Measurements from ENCODE around the gene NFKB1. TPM values are rescaled to one million over a fixed set of nuclear protein-coding genes. Genes with fewer than 3 reads are reported as not detected.
"Not testable (repeated sequence)": the region's sequence is repeated elsewhere in the genome, so short reads cannot be mapped to it uniquely, and the experiment has no call there.

NFKB1 gene
- total RNA-seq, 2 experiments from 2014 or later, result 84.7 to 88.1 TPM

DNA sequence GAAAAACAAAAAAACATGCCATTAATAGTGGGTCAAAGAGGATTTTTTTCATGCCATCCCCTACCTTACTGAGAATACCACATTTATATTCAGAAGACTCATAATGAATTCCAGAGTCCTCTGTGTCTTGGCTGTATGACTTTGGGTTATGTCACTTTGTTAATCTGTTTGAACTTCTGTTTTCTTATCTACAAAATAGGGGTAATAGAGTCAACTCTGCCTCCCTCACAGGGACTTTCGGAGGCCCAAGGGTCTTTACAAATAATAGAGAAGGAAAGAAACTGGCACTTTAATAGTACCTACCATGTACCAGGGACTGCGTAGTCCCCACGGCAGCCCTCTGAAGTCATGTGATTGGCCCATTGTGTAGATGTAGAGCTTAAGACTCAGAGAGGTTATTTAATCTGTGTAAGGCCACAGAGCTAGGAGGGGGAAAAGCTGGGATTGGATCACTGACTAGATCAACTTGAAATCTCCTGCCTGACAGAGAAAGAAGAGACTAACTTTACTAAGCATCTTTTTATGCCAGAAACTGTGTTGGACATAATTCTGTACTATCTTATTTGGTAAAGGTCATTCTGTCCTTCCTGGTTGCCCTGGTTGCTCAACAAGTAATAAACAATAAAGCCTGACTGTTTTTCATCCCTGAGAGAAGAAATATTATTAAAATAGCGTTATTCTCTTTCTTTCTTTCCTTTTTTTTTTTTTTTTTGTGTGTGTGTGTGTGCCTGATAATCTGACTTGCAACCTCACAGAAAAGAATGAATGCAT is 59.6 kb downstream of the NFKB1 start:
- POLR2A ChIA-PET, result interaction anchor here (1.0 to 1.3 kb wide), 3 partner anchors 17 to 51 kb away, joined by 3 to 4 read pairs (median 4); no protein-coding TSS in a partner anchor
- peaks cover 56% of the 10 kb centered on the region for H3K4me1 Mint-ChIP-seq

DNA sequence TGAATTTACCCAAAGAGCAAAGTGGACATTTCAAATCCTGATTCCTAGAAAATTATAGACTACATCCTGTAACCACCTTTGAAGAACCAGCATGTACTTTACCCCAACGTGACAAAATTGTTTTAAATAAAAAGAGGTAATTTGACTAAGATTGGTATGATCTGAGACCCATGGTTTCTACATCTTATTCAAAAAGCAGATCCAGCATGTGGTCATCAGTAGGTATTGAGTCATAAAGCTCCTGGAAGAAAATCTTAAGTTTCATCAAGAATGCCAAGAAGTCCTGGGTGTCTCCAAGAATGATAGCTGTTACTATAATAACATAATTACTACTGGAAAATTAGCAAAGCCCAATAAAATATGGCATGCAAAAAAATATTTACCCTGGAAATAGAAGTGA is 61.8 kb downstream of the NFKB1 start:
- Mint-ChIP-seq H3K27me3 (no peaks in the 10 kb centered on the region), H3K9me3 (no peaks in the 10 kb centered on the region), H3K36me3 (ENCODE audit: low read depth) (peaks cover 60% of the 10 kb centered on the region), H3K4me3 (no peak overlapping the region), H3K4me1 (peaks cover 62% of the 10 kb centered on the region), H3K27ac (no peak overlapping the region)
- ChIA-PET CTCF (interaction anchor here (1.1 to 1.4 kb wide), 2 partner anchors 16 to 132 kb away, joined by 4 read pairs; no protein-coding TSS in a partner anchor), POLR2A (interaction anchor here (1.1 to 1.2 kb wide), 2 partner anchors 12 to 28 kb away, joined by 3 read pairs; no protein-coding TSS in a partner anchor)
- DNase-seq, result no peak

More for the DNA sequence above, 59.6 kb downstream of the NFKB1 start:
- no peaks in the 10 kb centered on the region for H3K9me3 Mint-ChIP-seq
- no peak for DNase-seq
- CTCF ChIA-PET, result interaction anchor here (0.7 kb wide), 1 partner anchor 126 kb away, joined by 3 read pairs; no protein-coding TSS in a partner anchor
- H3K36me3 Mint-ChIP-seq (ENCODE audit: low read depth), result peaks cover 50% of the 10 kb centered on the region
- H3K4me3 Mint-ChIP-seq, result peak overlapping the region; percentile 50
- H3K27me3 Mint-ChIP-seq, result no peaks in the 10 kb centered on the region
- no peak overlapping the region for H3K27ac Mint-ChIP-seq

DNA sequence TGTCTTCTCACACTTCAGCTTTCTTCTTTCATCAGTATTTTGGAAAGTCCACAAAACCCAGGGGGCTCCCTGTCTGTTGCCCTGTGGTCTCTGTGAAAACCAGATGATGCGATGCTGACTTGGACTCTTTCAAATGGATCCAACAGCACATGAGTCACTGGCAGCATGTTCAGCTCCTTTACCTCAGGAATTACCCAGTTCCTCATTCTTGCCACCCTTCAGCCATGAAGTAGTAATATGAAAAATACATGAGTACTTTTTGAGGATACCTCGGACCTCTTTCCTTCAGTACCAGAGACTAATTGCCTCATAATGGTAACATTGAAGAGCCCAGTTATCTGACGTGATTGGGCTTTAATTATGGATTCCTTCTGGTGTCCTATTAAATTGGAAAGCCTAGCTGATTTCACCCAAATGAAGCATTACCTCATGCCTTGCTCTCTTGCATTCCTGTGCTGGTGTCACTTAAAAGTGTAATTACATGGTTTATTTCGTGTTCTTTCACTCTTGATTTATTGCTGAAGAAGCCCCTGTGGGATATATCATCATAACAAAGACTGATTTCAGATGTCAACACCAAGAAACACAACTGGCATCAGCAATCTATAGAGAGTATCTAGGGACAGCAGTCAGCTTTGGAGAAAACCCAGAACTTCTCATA is 63.4 kb downstream of the NFKB1 start:
- H3K27me3 Mint-ChIP-seq, result no peaks in the 10 kb centered on the region
- DNase-seq, result no peak
- H3K4me1 Mint-ChIP-seq, result peaks cover 49% of the 10 kb centered on the region
- CTCF ChIA-PET, result interaction anchor here (1.4 kb wide), 1 partner anchor 14 kb away, joined by 4 read pairs; no protein-coding TSS in a partner anchor
- H3K27ac Mint-ChIP-seq, result no peak overlapping the region
- peaks cover 64% of the 10 kb centered on the region for H3K36me3 Mint-ChIP-seq (ENCODE audit: low read depth)
- POLR2A ChIA-PET, result no interaction called here
- H3K9me3 Mint-ChIP-seq, result no peaks in the 10 kb centered on the region
- H3K4me3 Mint-ChIP-seq, result no peak overlapping the region

DNA sequence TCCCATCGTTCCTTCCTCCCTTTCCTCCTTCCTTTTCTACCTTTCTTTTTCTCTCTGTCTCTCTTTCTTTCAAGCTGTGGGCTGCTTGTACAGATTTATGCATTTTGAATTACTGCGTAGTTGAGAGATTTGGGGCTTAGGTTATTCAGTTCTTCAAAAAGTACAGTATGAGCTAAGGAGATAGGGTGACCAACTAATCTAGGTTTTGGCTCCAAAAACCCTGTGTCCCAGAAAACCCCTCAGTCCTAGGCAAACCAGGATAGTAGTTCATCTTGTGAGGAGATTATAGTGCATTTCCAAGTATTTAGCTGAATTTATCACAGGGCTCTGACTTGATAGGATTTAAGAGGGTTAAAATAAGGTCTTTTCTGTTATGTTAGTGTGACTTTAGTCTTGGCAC is 64.5 kb downstream of the NFKB1 start:
- Mint-ChIP-seq H3K4me3 (no peak overlapping the region), H3K36me3 (ENCODE audit: low read depth) (peaks cover 69% of the 10 kb centered on the region), H3K4me1 (peaks cover 39% of the 10 kb centered on the region), H3K27me3 (no peaks in the 10 kb centered on the region), H3K27ac (no peak overlapping the region), H3K9me3 (no peaks in the 10 kb centered on the region)
- DNase-seq, result no peak
- CTCF ChIA-PET, result no interaction called here
- POLR2A ChIA-PET, result no interaction called here

DNA sequence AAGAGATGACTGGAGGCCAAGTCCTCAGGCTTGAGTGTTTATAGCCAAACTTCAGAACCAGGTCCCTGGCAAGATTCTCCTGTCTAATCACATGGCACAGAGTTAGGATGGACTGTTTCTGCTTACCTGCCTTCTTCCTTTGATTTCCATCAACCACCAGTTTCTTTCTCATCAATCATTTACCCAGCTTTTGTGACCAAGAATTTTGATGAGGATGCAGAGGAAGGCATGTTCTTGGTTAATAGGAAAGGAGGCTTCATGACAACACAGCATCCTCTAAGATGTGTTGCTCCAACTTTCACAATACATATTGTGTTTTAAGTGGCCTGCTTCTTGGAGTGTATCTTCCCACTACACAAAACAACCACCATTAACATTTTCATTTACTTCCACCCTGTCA is 65.3 kb downstream of the NFKB1 start:
- DNase-seq, result no peak
- ChIA-PET POLR2A (no interaction called here), CTCF (no interaction called here)
- no peak overlapping the region for H3K4me3 Mint-ChIP-seq
- peaks cover 68% of the 10 kb centered on the region for H3K36me3 Mint-ChIP-seq (ENCODE audit: low read depth)
- no peak overlapping the region for H3K27ac Mint-ChIP-seq
- no peaks in the 10 kb centered on the region for H3K9me3 Mint-ChIP-seq
- peaks cover 31% of the 10 kb centered on the region for H3K4me1 Mint-ChIP-seq
- no peaks in the 10 kb centered on the region for H3K27me3 Mint-ChIP-seq

DNA sequence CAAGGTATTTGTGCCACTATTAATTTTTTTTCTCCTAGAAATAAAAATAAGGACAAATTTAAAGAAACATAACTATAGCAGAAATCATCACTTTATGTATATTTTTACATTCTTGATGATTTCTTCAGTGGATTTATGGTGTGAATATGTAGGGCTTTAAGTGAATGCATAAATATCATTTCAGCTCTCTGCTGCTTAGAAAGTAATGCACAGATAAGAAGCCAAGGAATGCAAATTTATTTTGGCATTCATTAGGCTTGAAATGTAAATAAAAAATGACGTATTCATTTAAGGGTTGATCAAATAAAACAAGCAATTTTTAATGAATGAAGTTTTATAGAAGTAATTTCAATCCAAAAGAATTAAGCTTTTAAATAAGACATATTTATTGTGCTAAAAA is 66.3 kb downstream of the NFKB1 start:
- DNase-seq, result no peak
- Mint-ChIP-seq H3K4me1 (peaks cover 21% of the 10 kb centered on the region), H3K27me3 (no peaks in the 10 kb centered on the region), H3K4me3 (no peak overlapping the region), H3K36me3 (ENCODE audit: low read depth) (peaks cover 60% of the 10 kb centered on the region), H3K9me3 (no peaks in the 10 kb centered on the region), H3K27ac (no peak overlapping the region)
- POLR2A ChIA-PET, result no interaction called here
- CTCF ChIA-PET, result interaction anchor here (1.1 kb wide), 1 partner anchor 39 kb away, joined by 3 read pairs; no protein-coding TSS in a partner anchor

DNA sequence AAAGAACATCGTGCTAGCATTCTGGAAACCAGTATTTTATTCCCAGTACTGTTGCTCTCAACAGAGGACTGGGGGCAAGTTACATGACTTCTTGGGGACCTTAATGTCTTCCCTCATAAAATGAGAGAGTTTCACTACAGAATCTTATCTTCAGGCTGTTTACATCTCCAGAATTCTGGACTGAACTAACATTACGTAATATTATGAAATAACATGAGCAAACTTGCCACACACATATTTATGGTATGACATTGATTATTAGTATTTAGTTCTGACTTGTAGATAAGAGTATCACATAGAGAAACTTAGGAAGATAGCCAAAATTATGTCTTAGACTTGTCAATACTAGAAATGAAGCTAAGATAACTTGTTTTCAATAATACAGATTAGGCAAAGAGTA is 68.0 kb downstream of the NFKB1 start:
- POLR2A ChIA-PET, result no interaction called here
- Mint-ChIP-seq H3K27me3 (no peaks in the 10 kb centered on the region), H3K36me3 (ENCODE audit: low read depth) (peaks cover 50% of the 10 kb centered on the region), H3K27ac (no peak overlapping the region), H3K4me3 (no peak overlapping the region), H3K9me3 (no peaks in the 10 kb centered on the region), H3K4me1 (peaks cover 24% of the 10 kb centered on the region)
- CTCF ChIA-PET, result interaction anchor here (1.2 kb wide), 1 partner anchor 9 kb away, joined by 3 read pairs; no protein-coding TSS in a partner anchor
- no peak for DNase-seq

DNA sequence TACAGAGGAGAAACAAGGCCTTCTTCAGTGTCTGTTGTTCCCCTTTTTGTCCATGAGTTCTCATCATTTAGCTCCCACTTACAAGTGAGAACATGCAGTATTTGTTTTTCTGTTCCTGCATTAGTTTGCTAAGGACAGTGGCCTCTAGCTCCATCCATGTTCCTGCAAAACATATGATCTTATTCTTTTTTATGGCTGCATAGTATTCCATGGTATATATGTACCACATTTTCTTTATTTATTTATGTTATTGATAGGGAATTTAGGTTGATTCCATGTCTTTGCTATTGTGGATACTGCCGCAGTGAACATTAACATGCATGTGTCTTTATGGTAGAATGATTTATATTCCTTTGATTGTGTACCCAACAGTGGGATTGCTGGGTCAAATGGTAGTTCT is 69.1 kb downstream of the NFKB1 start:
- H3K4me3 Mint-ChIP-seq, CTCF ChIA-PET, H3K27me3 Mint-ChIP-seq, POLR2A ChIA-PET, H3K9me3 Mint-ChIP-seq, H3K27ac Mint-ChIP-seq, DNase-seq: not testable (repeated sequence)
- H3K36me3 Mint-ChIP-seq (ENCODE audit: low read depth), result peaks cover 44% of the 10 kb centered on the region
- H3K4me1 Mint-ChIP-seq, result peaks cover 31% of the 10 kb centered on the region

DNA sequence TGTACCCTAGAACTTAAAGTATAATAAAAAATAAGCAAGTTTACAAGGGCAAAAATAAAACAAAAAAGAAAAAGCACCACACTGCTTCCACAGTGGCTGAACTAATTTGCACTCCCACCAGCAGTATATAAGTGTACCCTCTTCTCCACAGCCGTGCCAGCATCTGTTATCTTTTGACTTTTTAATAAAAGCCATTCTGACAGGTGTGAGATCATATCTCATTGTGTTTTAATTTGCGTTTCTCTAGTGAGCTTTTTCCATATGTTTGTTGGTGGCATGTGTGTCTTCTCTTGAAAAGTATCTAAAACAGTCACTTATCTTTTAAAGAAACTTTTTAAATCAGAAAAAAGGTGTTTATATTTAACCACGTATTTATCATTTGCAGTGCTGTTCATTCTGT is 71.3 kb downstream of the NFKB1 start:
- Mint-ChIP-seq H3K4me3 (no peak overlapping the region), H3K4me1 (peaks cover 38% of the 10 kb centered on the region), H3K36me3 (ENCODE audit: low read depth) (peaks cover 44% of the 10 kb centered on the region), H3K27me3 (no peaks in the 10 kb centered on the region), H3K27ac (no peak overlapping the region), H3K9me3 (no peaks in the 10 kb centered on the region)
- ChIA-PET CTCF (no interaction called here), POLR2A (no interaction called here)
- DNase-seq, result no peak

DNA sequence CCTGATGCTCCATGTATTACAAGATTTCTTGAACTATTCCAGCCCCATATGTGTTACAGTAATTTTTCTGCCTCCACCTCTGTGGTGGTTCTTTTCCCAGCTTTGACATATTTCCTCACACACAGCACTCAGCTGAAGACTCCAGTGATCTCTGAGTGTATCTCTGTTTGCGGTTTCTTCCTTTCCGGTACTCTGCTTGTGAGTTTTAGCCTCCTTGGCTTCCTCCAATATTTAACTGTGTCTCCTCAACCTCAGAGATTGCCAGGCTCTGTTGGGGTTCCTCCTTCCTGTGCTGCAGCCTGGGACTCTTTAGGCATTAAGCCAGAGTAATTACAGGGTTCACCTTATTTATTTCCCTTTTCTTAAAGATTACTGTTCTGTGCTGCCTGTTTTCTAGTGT is 73.2 kb downstream of the NFKB1 start:
- no peaks in the 10 kb centered on the region for H3K9me3 Mint-ChIP-seq
- DNase-seq, result no peak
- H3K36me3 Mint-ChIP-seq (ENCODE audit: low read depth), result peaks cover 47% of the 10 kb centered on the region
- CTCF ChIA-PET, result interaction anchor here (1.3 kb wide), 1 partner anchor 11 kb away, joined by 5 read pairs; no protein-coding TSS in a partner anchor
- H3K27me3 Mint-ChIP-seq, result no peaks in the 10 kb centered on the region
- no peak overlapping the region for H3K4me3 Mint-ChIP-seq
- peaks cover 53% of the 10 kb centered on the region for H3K4me1 Mint-ChIP-seq
- POLR2A ChIA-PET, result no interaction called here
- no peak overlapping the region for H3K27ac Mint-ChIP-seq

DNA sequence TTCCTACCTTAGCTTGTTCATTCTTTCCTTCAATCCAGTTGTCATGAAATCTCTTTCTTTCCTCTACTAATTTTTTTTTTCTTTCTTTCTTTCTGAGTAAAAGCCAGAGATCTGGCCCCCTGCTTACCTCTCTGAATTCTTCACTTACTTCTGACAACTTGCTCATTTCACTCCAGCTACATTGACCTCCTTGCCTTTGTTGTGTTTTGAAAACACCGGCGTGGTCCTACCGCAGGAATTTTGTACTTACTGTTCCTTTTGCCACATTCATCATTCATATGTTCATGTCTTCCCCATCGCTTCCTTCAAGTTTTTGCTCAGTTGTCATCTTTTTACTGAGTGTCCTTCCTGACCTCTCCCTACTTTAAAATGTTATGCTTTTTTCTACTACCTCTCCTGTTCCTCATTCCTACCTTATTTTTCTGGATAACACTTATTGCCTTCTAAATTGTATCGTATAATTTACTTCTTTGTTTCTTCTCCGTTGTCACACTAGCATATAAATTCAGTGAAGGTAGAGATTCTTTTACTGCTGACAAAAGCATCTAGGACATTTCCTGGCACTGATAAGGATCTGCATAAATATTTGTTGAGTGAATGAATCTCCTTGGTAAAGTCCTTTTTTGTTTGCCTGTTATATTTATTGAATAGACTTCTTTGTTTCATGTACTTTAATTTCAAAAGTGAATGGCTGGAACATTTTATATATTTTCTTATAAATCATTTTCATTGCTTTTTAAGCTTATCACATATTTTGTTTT is 74.4 kb downstream of the NFKB1 start:
- ChIA-PET CTCF (interaction anchor here (1.3 to 2.1 kb wide), 2 partner anchors 10 to 127 kb away, joined by 5 to 8 read pairs; no protein-coding TSS in a partner anchor), POLR2A (interaction anchor here (1.0 to 2.1 kb wide), 2 partner anchors 11 to 13 kb away, joined by 3 to 9 read pairs; no protein-coding TSS in a partner anchor)

DNA sequence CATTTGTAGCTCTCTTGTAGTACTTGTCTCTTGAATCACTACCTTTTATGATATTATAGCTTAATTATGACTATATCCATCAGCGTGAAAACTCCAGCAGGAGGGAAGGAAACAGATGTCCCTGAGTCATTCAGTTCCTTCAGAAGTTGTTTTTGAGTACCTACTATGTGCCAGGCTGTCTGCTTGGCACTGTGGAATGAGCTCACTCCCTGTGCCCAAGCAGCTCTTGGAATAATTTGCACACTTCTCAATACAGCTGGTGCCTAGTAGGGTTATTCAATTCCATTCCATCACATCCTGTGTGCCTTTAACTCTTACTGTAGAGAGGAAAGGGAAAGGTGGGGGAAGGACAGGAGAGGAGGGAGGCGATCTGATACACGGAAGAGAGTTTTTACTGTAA is 77.1 kb downstream of the NFKB1 start:
- H3K36me3 Mint-ChIP-seq (ENCODE audit: low read depth), result peaks cover 60% of the 10 kb centered on the region
- no peak overlapping the region for H3K27ac Mint-ChIP-seq

More for the DNA sequence above, 74.4 kb downstream of the NFKB1 start:
- Mint-ChIP-seq H3K9me3 (no peaks in the 10 kb centered on the region), H3K36me3 (ENCODE audit: low read depth) (peaks cover 50% of the 10 kb centered on the region), H3K4me1 (peaks cover 64% of the 10 kb centered on the region), H3K27me3 (no peaks in the 10 kb centered on the region), H3K27ac (no peak overlapping the region), H3K4me3 (no peak overlapping the region)
- no peak for DNase-seq

More for the DNA sequence above, 77.1 kb downstream of the NFKB1 start:
- ChIA-PET POLR2A (interaction anchor here (0.7 to 3.1 kb wide), 7 partner anchors 18 to 183 kb away, joined by 3 to 18 read pairs (median 4); partner anchors contain the start of gene MANBA), CTCF (interaction anchor here (0.9 to 3.4 kb wide), 10 partner anchors 10 to 451 kb away, joined by 3 to 36 read pairs (median 4); no protein-coding TSS in a partner anchor)
- peaks cover 77% of the 10 kb centered on the region for H3K4me1 Mint-ChIP-seq
- no peak for DNase-seq
- H3K4me3 Mint-ChIP-seq, result no peak overlapping the region
- H3K27me3 Mint-ChIP-seq, result no peaks in the 10 kb centered on the region
- no peaks in the 10 kb centered on the region for H3K9me3 Mint-ChIP-seq
